K562 (cell line): ENCODE data around the gene ZEB2. TPM values are rescaled to one million over a fixed set of nuclear protein-coding genes. Genes with fewer than 3 reads are reported as not detected.

Experiments
- CEBPB ChIP-seq: fragments of 450-650 bp; IDR thresholded peaks from 2 replicates; pipeline ENCODE4 v1.6.1; 2016; ENCODE audit warnings: missing genetic modification characterization, missing compliant biosample characterization
- MYNN ChIP-seq, 2 experiments: sonication (generic); formaldehyde crosslinking in 1 of 2; IDR thresholded peaks; 2 replicates each; pipeline versions ENCODE4 v1.5.0 to v1.6.1; 2016 to 2020; ENCODE audit warnings: antibody characterized with exemption in 1 of 2, missing genetic modification reagents in 1 of 2
- NR2C2 ChIP-seq, 2 experiments: fragments of 200-800 bp in 1 of 2; sonication (Bioruptor generic) in 1 of 2; sonication (generic) in 1 of 2; formaldehyde crosslinking in 1 of 2; IDR thresholded peaks; 2 replicates each; pipeline versions ENCODE4 v1.6.1 to v1.8.0; 2016 to 2022; ENCODE audit warnings: mild to moderate bottlenecking in 1 of 2, missing compliant biosample characterization in 1 of 2, missing genetic modification characterization in 1 of 2, missing genetic modification reagents in 1 of 2
- PCBP2 ChIP-seq: fragments of 200-400 bp; formaldehyde crosslinking; IDR thresholded peaks from 2 replicates; pipeline ENCODE4 v1.6.1; 2018; ENCODE audit warnings: low read length, low read depth, mild to moderate bottlenecking, moderate library complexity; ENCODE audit not compliant: poor library complexity, severe bottlenecking
- PPARD ChIP-seq: fragments of 250-450 bp; sonication (Bioruptor Pico); IDR thresholded peaks from 2 replicates; pipeline ENCODE4 v1.8.0; 2022; ENCODE audit warnings: inconsistent platforms, mild to moderate bottlenecking, moderate library complexity
- TEAD2 ChIP-seq: fragments of 450-650 bp; IDR thresholded peaks from 2 replicates; pipeline ENCODE4 v1.6.1; 2016; ENCODE audit warnings: missing genetic modification characterization, control low read depth, missing compliant biosample characterization
- ZNF77 ChIP-seq: fragments of 250-450 bp; sonication (Bioruptor Pico); IDR thresholded peaks from 2 replicates; pipeline ENCODE4 v1.5.0; 2020
- polyA plus RNA-seq, 8 experiments: library from polyadenylated mRNA; depleted of rRNA in 4 of 8; stranded (reverse) in 5 of 8; unstranded in 3 of 8; fragments of >200 nt; fragmentation: Nextera tagmentation in 2 of 8; fragmentation: Illumina TruSeq in 1 of 8; extraction: Ambion mirVana in 2 of 8; extraction: Trizol in 1 of 8; gene quantifications; 2 replicates each; pipeline versions ENCODE4 v1.2.1 to v1.2.3, GENCODE V29; 2011 to 2014; ENCODE audit warnings: inconsistent platforms in 1 of 8, missing spikeins in 1 of 8
- total RNA-seq, 7 experiments: library from RNA; depleted of rRNA in 6 of 7; stranded (reverse); fragments of >200 nt in 6 of 7; fragmentation: Illumina TruSeq in 2 of 7; extraction: Trizol in 2 of 7; gene quantifications; 2 replicates each; pipeline versions ENCODE4 v1.2.1 to v1.2.3, GENCODE V29; 2011 to 2021; ENCODE audit warnings: low replicate concordance in 1 of 7
- TF ChIP-seq, protein P1 (sequence below): fragments of 450-650 bp; IDR thresholded peaks from 2 replicates; pipeline ENCODE4 v1.6.1; 2016; ENCODE audit warnings: mild to moderate bottlenecking, moderate library complexity

The ZEB2 gene
- total and polyA plus RNA-seq, 9 of the 15 experiments (the other 6 are each of a cell fraction or from before 2014, with no cell fraction given), result 15.1 to 113 (median 72.3) TPM

DNA sequence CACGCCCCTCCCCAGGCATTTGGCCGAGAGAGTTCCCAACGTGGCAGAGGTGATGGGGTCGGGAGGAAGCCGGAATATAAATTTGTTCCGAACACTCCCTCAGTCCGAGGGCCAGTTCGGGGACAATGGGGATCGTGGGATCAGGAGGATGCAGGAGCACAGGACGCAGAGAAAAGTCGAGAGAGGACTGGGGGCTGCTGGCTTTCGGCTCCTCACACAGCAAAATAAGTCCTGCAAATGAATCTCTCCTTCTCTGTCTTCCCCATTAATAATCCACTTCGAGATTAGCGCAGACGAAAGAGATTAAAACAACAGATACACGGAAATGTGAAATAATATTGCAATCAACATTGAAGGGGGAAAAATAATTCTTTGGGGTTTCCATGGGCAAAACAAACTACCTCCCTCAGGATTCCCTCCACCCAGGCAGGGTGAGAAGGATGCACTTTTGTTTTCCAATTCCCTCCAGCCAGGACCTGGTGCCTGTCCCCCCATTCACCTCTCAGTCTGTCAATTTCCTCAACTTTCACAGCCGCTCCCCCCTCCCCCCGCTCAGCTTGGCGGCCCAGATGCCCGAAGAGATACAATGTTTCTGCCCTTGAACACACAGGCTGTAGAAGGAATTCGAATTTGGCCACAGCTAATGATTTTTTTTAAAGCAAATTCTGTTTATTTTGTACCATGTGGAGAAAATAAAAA, 3.1 kb upstream of the ZEB2 start (continued):
- TF ChIP-seq, protein P1, sequence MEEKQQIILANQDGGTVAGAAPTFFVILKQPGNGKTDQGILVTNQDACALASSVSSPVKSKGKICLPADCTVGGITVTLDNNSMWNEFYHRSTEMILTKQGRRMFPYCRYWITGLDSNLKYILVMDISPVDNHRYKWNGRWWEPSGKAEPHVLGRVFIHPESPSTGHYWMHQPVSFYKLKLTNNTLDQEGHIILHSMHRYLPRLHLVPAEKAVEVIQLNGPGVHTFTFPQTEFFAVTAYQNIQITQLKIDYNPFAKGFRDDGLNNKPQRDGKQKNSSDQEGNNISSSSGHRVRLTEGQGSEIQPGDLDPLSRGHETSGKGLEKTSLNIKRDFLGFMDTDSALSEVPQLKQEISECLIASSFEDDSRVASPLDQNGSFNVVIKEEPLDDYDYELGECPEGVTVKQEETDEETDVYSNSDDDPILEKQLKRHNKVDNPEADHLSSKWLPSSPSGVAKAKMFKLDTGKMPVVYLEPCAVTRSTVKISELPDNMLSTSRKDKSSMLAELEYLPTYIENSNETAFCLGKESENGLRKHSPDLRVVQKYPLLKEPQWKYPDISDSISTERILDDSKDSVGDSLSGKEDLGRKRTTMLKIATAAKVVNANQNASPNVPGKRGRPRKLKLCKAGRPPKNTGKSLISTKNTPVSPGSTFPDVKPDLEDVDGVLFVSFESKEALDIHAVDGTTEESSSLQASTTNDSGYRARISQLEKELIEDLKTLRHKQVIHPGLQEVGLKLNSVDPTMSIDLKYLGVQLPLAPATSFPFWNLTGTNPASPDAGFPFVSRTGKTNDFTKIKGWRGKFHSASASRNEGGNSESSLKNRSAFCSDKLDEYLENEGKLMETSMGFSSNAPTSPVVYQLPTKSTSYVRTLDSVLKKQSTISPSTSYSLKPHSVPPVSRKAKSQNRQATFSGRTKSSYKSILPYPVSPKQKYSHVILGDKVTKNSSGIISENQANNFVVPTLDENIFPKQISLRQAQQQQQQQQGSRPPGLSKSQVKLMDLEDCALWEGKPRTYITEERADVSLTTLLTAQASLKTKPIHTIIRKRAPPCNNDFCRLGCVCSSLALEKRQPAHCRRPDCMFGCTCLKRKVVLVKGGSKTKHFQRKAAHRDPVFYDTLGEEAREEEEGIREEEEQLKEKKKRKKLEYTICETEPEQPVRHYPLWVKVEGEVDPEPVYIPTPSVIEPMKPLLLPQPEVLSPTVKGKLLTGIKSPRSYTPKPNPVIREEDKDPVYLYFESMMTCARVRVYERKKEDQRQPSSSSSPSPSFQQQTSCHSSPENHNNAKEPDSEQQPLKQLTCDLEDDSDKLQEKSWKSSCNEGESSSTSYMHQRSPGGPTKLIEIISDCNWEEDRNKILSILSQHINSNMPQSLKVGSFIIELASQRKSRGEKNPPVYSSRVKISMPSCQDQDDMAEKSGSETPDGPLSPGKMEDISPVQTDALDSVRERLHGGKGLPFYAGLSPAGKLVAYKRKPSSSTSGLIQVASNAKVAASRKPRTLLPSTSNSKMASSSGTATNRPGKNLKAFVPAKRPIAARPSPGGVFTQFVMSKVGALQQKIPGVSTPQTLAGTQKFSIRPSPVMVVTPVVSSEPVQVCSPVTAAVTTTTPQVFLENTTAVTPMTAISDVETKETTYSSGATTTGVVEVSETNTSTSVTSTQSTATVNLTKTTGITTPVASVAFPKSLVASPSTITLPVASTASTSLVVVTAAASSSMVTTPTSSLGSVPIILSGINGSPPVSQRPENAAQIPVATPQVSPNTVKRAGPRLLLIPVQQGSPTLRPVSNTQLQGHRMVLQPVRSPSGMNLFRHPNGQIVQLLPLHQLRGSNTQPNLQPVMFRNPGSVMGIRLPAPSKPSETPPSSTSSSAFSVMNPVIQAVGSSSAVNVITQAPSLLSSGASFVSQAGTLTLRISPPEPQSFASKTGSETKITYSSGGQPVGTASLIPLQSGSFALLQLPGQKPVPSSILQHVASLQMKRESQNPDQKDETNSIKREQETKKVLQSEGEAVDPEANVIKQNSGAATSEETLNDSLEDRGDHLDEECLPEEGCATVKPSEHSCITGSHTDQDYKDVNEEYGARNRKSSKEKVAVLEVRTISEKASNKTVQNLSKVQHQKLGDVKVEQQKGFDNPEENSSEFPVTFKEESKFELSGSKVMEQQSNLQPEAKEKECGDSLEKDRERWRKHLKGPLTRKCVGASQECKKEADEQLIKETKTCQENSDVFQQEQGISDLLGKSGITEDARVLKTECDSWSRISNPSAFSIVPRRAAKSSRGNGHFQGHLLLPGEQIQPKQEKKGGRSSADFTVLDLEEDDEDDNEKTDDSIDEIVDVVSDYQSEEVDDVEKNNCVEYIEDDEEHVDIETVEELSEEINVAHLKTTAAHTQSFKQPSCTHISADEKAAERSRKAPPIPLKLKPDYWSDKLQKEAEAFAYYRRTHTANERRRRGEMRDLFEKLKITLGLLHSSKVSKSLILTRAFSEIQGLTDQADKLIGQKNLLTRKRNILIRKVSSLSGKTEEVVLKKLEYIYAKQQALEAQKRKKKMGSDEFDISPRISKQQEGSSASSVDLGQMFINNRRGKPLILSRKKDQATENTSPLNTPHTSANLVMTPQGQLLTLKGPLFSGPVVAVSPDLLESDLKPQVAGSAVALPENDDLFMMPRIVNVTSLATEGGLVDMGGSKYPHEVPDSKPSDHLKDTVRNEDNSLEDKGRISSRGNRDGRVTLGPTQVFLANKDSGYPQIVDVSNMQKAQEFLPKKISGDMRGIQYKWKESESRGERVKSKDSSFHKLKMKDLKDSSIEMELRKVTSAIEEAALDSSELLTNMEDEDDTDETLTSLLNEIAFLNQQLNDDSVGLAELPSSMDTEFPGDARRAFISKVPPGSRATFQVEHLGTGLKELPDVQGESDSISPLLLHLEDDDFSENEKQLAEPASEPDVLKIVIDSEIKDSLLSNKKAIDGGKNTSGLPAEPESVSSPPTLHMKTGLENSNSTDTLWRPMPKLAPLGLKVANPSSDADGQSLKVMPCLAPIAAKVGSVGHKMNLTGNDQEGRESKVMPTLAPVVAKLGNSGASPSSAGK, result no peak
- TF ChIP-seq PCBP2 (no peak), ZNF77 (CRISPR knock-in tag) (no peak), MYNN (IDR thresholded peaks at IDR 0.05) (no peak), MYNN (CRISPR knock-in tag; IDR thresholded peaks at IDR 0.05) (no peak), NR2C2 (CRISPR knock-in tag; IDR thresholded peaks at IDR 0.05) (no peak), NR2C2 (tag; IDR thresholded peaks at IDR 0.05) (no peak), PPARD (CRISPR knock-in tag) (no peak), CEBPB (tag) (no peak), TEAD2 (tag) (no peak)
